Coronary artery (tissue), 2 donors: ENCODE measurements around the gene SLC24A3.

Experiments used
- DNase-seq: peaks from one replicate; pipeline ENCODE4 v3.0.0-alpha.2; 2017; ENCODE audit warnings: low spot score
- H3K27ac ChIP-seq, 2 donors: fragments of 200-600 bp; sonication (generic); one replicate each; pipeline ENCODE4 v1.5.1; 2016 to 2019
- H3K4me3 ChIP-seq: fragments of 200-600 bp; sonication (generic); 2 replicates; pipeline ENCODE4 v1.5.1; 2016; ENCODE audit warnings: mild to moderate bottlenecking, moderate library complexity
- CTCF ChIP-seq: fragments of 200-600 bp; sonication (generic); IDR thresholded peaks from one replicate; pipeline ENCODE4 v1.5.1; 2019; ENCODE audit warnings: antibody characterized with exemption

SLC24A3 gene

GRCh38 chr20:19423900-19424620, 211.6 kb downstream of the SLC24A3 start:
- no peak overlapping the region for H3K27ac ChIP-seq
- no peak overlapping the region for H3K4me3 ChIP-seq
- DNase-seq, result no peak
- no peak for TF ChIP-seq CTCF

DNA sequence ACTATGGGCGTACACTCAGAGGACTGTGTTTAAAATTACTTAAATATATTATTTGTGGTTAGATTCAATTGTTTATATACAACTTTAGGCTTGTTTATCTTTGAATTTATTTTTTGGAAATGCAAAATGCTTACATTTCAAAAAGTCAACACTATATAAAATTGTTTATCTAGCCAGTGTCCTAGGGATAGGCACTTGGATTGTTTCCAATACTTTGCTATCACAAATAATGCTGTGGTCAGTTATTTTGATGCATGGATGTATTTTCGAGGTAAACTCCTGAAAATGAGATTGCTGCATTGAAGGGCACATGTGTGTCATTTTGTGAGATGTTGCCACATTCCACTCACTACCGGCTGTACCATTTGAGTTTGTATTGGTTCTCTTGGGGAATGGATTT, 213.9 kb downstream of the SLC24A3 start:
- no peak for DNase-seq
- no peak overlapping the region for H3K4me3 ChIP-seq
- TF ChIP-seq CTCF, result no peak
- no peak overlapping the region for H3K27ac ChIP-seq

DNA sequence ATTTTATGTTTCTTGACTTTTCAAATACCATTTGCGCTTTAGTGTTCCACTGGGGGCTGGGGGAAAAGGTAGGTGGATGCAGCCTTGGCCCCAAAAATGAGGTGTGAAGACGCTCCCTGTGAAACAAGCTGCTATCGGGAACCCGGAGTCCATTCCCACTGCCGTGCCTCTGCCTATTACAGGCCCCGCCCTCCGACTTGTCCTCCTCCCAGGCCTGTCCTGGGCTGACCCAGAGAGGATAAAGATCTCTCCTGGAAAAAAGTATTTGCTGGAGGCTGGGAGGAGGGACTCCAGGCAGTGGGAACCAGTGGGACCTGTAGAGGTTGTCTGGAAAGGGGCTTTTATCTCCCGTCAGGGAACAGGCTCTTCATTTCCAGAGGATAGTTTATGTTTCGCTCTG, 215.0 kb downstream of the SLC24A3 start:
- no peak for DNase-seq

GRCh38 chr20:19427913-19428312, 215.5 kb downstream of the SLC24A3 start:
- DNase-seq, result no peak
- no peak overlapping the region for H3K4me3 ChIP-seq
- no peak overlapping the region for H3K27ac ChIP-seq
- no peak for TF ChIP-seq CTCF

More for the DNA sequence above, 215.0 kb downstream of the SLC24A3 start:
- TF ChIP-seq CTCF, result no peak
- no peak overlapping the region for H3K27ac ChIP-seq
- no peak overlapping the region for H3K4me3 ChIP-seq

- Histone ChIP-seq H3K4me3 (no peak overlapping the region), H3K27ac (no peak overlapping the region)
- DNase-seq, result no peak
- no peak for TF ChIP-seq CTCF
These were observed 215.9 kb downstream of the SLC24A3 start for GRCh38 chr20:19428324-19428723.

DNA sequence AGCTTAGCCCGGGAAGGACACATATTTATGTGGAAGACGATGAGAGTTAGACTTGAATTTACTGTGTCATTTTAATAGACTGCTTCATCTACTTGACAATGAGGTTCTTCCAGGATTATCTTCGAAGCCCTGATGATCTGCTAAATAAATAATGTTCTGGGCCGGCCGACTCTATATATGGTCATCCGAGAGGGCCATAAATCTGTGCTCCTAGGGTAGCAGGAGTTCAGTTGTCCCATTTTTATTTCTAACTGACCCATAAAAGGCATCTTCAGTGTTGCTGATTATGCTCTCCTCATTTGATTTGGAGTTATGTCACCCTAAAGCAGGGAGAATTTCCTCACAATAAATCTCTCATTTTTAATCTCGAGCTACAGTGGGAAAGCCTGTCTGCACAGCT, 217.1 kb downstream of the SLC24A3 start:
- no peak overlapping the region for H3K27ac ChIP-seq
- no peak for TF ChIP-seq CTCF
- no peak for DNase-seq
- H3K4me3 ChIP-seq, result no peak overlapping the region

- no peak overlapping the region for H3K4me3 ChIP-seq
- no peak for TF ChIP-seq CTCF
- DNase-seq, result no peak
- no peak overlapping the region for H3K27ac ChIP-seq
These were observed 218.3 kb downstream of the SLC24A3 start for GRCh38 chr20:19430641-19431315.
